Astrocyte of the cerebellum (primary cell): Measurements from ENCODE around the gene HDAC8.

Experiments used
- DNase-seq: peaks from one replicate; pipeline ENCODE4 v3.0.0-alpha.2; 2011; ENCODE audit warnings: low read depth
- H3K4me3 ChIP-seq: 2 replicates; pipeline ENCODE4 v1.5.1; 2011; ENCODE audit warnings: mild to moderate bottlenecking, low read depth, low read length, moderate library complexity
- in situ Hi-C: cut with HindIII; loops from 2 replicates; pipeline ENCODE4 v1.10.0; 2017; ENCODE audit warnings: low sequenced_read_pairs
- TF ChIP-seq, protein P1 (sequence below): IDR thresholded peaks from 2 replicates; pipeline ENCODE4 v1.5.1; 2012; ENCODE audit warnings: low read length, low read depth, moderate library complexity, mild to moderate bottlenecking; ENCODE audit errors: missing control alignments

HDAC8 gene

DNA sequence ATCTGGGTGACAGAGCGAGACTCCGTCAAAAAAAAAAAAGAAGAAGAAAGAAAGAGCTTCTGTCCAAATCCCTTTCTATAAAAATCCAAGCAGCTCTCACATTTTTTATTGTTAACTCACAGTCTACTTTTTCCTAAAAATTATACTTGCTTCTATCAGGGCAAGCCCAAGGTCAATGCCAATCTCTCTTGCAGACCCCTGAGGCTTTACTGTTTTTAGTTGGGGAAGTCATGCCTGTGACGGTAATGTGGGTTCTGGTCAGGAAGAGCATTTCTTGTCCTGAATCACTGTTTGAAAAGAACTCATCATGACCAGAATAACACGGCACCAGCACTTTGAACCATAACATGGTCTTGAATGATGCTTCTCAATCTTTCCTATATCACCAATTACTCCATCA, 212.3 kb downstream of the HDAC8 start:
- in situ Hi-C loops = no loop called here
- no peak for DNase-seq
- H3K4me3 ChIP-seq = no peak overlapping the region
- TF ChIP-seq, protein P1, sequence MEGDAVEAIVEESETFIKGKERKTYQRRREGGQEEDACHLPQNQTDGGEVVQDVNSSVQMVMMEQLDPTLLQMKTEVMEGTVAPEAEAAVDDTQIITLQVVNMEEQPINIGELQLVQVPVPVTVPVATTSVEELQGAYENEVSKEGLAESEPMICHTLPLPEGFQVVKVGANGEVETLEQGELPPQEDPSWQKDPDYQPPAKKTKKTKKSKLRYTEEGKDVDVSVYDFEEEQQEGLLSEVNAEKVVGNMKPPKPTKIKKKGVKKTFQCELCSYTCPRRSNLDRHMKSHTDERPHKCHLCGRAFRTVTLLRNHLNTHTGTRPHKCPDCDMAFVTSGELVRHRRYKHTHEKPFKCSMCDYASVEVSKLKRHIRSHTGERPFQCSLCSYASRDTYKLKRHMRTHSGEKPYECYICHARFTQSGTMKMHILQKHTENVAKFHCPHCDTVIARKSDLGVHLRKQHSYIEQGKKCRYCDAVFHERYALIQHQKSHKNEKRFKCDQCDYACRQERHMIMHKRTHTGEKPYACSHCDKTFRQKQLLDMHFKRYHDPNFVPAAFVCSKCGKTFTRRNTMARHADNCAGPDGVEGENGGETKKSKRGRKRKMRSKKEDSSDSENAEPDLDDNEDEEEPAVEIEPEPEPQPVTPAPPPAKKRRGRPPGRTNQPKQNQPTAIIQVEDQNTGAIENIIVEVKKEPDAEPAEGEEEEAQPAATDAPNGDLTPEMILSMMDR = no peak

DNA sequence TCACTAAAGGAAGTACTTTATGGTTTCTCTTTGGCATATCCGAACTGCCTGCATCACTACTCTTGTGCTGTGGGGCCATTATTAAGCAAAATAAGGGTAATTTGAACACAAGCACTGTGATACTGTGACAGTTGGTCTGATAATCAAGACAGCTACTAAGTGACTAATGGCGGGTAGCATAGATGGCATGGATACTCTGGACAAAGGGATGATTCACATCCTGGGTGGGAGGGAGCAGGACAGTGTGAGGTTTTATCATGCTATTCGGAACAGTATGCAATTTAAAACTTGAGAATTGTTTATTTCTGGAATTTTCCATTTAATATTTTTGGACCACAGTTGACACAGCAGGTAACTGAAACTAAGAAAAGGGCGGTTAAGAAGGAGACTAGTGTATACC, 214.3 kb downstream of the HDAC8 start:
- DNase-seq = no peak
- TF ChIP-seq, protein P1 = no peak
- in situ Hi-C loops = no loop called here

DNA sequence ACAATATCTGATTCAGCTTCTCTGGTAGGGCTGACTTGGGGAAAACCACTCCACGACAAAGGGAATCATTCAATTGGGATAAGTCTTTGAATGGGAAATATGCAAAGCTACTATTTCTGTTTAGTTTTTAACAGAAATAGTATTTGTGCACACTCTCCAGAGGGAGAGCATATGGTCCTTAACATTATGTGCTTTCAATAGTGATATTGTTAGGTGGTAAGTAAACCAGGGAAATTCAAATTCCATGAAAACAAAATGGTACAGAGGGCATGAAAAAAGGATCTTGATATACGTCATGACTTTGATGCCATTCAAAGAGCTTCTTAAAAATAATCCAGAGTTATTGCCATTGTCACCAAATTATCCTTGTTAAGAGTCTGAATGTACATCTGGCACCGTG, 219.9 kb downstream of the HDAC8 start:
- H3K4me3 ChIP-seq = no peak overlapping the region
- in situ Hi-C loops = no loop called here
- DNase-seq = no peak
- TF ChIP-seq, protein P1 = no peak

More for the DNA sequence above, 214.3 kb downstream of the HDAC8 start:
- H3K4me3 ChIP-seq = no peak overlapping the region

DNA sequence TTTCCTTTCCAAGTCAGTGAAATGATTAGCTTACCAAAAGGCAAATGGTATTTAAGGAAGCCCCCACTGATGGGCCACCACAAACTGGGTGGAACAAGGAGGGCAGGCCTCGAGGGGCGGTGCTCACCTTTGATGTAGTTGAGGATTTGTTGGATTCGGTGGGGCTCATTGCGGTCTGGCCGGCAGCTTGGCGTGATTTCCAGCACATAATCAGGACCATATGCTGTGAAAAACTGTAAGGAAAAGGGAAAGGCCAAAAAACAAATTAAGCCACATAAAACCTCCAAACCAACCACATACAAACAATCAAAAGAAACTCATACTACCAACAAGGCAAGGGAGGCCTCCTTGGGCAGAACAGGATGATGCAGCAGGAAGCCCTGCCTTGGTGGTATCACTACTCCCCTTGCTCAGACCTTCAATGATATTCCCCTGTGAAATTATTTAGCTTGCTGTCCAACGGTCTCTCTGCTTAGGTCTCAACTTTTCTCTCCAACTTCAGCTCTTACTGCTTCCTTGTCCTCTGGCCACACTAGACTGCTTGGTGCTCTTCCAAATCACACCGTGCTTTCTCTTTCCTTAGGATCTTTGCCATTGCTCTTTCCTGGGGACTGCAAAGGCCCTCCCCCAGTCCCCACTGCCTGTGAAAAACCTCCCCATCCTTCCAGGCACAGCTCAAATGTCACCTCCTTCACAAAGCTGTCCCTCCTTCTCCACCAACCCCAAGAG, 220.9 kb downstream of the HDAC8 start:
- TF ChIP-seq, protein P1 = no peak
- in situ Hi-C loops = no loop called here
- H3K4me3 ChIP-seq = no peak overlapping the region
- peak; percentile 75 for DNase-seq

DNA sequence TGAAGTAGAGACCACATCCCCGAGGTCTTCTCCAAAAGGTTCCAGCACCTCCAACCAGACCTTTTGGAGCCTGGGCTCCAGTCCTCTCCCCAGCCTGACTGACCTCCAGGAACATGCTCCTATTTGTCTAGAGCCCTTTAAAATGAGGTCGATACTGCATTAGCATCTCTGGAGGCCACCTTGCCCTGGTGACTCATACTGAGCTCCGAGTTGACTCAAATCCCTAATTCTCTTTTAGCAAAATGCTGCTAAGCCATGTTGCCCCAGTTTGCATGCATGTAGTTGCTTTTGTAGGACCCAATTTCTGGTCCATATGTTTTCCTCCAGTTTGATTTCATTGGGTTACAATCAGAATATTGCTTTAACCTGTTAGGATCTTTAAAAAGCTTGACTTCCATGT, 223.5 kb downstream of the HDAC8 start:
- in situ Hi-C loops = no loop called here
- TF ChIP-seq, protein P1 = no peak
- no peak overlapping the region for H3K4me3 ChIP-seq
- DNase-seq = no peak

DNA sequence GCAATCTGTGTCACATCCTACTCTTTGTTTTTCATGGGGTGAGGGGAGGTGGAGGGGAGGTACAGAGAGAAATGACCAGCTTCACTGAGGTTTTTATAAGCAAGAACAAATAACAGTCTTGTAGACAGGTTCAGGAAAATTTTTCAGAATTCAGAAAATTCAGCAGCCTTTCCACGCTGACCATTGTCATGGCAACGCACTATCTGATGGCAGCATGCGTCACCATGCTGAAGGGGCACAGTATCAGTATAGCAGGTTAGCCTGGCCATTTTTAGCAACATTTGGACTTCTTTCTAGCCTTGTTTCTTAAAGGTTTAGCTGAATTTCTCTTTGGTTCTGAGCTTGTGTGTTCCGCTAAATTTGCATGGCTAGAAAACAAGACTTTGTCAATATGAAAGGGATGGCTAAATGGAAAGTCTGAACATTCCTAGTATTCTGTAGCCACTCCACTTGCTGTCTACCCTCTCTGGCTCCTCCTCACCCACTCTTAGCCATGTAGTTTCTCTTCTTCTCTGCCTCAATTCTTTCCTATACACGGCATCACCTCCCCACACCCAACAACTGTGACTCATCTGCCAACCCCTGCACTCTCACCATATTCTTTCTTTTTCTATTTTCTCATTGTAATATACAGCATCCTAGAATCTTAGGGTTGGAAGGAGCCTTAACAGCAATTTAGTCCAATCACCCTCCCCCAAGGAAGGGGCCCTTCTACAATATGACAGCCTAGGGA, 224.2 kb downstream of the HDAC8 start:
- no peak overlapping the region for H3K4me3 ChIP-seq
- in situ Hi-C loops = no loop called here
- TF ChIP-seq, protein P1 = no peak
- DNase-seq = no peak
